ENCODE data around the gene C9orf57.

C9orf57 gene

GRCh38 chr9:72042928-72043327 is 17.5 kb downstream of the C9orf57 start:
- Histone ChIP-seq H3K9me3 (ENCODE audit: severe bottlenecking) (no peaks in the 10 kb centered on the region), H3K27ac (no peak overlapping the region), H3K27me3 (ENCODE audit: insufficient read depth, low read depth, severe bottlenecking) (no peaks in the 10 kb centered on the region), H3K36me3 (no peaks in the 10 kb centered on the region), H3K4me3 (ENCODE audit: low read depth, low read length) (no peak overlapping the region)
- DNase-seq = no peak
- TF ChIP-seq, protein P1, sequence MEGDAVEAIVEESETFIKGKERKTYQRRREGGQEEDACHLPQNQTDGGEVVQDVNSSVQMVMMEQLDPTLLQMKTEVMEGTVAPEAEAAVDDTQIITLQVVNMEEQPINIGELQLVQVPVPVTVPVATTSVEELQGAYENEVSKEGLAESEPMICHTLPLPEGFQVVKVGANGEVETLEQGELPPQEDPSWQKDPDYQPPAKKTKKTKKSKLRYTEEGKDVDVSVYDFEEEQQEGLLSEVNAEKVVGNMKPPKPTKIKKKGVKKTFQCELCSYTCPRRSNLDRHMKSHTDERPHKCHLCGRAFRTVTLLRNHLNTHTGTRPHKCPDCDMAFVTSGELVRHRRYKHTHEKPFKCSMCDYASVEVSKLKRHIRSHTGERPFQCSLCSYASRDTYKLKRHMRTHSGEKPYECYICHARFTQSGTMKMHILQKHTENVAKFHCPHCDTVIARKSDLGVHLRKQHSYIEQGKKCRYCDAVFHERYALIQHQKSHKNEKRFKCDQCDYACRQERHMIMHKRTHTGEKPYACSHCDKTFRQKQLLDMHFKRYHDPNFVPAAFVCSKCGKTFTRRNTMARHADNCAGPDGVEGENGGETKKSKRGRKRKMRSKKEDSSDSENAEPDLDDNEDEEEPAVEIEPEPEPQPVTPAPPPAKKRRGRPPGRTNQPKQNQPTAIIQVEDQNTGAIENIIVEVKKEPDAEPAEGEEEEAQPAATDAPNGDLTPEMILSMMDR (IDR thresholded peaks at IDR 0.05; ENCODE audit: low read depth, low read length) = no peak

DNA sequence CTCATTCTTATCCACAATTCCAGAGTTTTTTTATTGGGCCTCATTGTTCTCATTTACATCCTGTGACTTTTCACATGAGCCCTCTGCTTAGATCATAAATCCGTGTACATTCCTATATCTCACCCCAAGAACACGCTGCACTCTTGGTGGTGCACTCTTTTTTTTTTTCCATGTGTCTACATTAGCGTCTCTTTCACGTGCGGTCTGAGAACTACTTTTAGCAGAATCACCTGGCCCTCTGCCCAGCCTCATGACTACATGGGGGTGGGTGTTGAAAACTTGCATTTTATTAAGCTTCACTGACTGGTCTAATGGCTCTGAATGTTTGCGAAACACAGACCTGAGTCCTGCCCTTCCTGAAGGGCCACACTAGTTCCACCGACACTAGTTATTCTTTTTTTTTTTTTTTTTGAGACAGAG is 18.6 kb downstream of the C9orf57 start:
- no peaks in the 10 kb centered on the region for H3K36me3 ChIP-seq
- no peak overlapping the region for H3K27ac ChIP-seq
- H3K4me3 ChIP-seq (ENCODE audit: low read depth, low read length) = no peak overlapping the region
- no peak for DNase-seq
- H3K27me3 ChIP-seq (ENCODE audit: insufficient read depth, low read depth, severe bottlenecking) = no peaks in the 10 kb centered on the region
- TF ChIP-seq, protein P1 (IDR thresholded peaks at IDR 0.05; ENCODE audit: low read depth, low read length) = no peak
- H3K9me3 ChIP-seq (ENCODE audit: severe bottlenecking) = no peaks in the 10 kb centered on the region

DNA sequence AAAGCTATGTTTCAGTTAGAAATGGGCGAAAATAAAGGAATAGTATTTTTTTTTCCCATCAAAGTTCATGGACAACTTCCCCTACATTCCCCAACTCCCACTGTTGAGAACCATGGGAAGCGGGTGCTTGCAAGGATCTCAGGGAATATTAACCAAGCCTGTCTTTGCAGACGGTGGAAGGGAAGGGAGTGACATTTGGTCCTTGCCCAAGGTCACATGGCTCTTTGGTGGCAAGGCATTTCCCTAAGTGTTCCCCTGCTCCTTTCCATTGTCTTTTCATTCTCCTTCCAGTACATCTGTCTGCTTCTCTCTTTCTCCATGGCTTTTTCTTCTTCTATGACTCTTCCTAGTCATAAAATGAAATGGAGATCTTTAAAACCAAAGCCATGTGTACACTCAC is 19.0 kb downstream of the C9orf57 start:
- no peak for DNase-seq
- Histone ChIP-seq H3K4me3 (ENCODE audit: low read depth, low read length) (no peak overlapping the region), H3K36me3 (no peaks in the 10 kb centered on the region), H3K27me3 (ENCODE audit: insufficient read depth, low read depth, severe bottlenecking) (no peaks in the 10 kb centered on the region), H3K27ac (no peak overlapping the region), H3K9me3 (ENCODE audit: severe bottlenecking) (no peaks in the 10 kb centered on the region)
- TF ChIP-seq, protein P1 (IDR thresholded peaks at IDR 0.05; ENCODE audit: low read depth, low read length) = no peak

GRCh38 chr9:72039532-72039931 is 20.9 kb downstream of the C9orf57 start:
- no peak for DNase-seq
- TF ChIP-seq, protein P1 (IDR thresholded peaks at IDR 0.05; ENCODE audit: low read depth, low read length) = no peak
- H3K9me3 ChIP-seq (ENCODE audit: severe bottlenecking) = no peaks in the 10 kb centered on the region

GRCh38 chr9:72038890-72039410 is 21.5 kb downstream of the C9orf57 start:
- no peaks in the 10 kb centered on the region for H3K27me3 ChIP-seq (ENCODE audit: insufficient read depth, low read depth, severe bottlenecking)
- TF ChIP-seq, protein P1 (IDR thresholded peaks at IDR 0.05; ENCODE audit: low read depth, low read length) = peak; percentile 93
- H3K36me3 ChIP-seq = no peaks in the 10 kb centered on the region
- peak; percentile 78 for DNase-seq
- no peak overlapping the region for H3K27ac ChIP-seq
- H3K9me3 ChIP-seq (ENCODE audit: severe bottlenecking) = no peaks in the 10 kb centered on the region
- H3K4me3 ChIP-seq (ENCODE audit: low read depth, low read length) = no peak overlapping the region

More at GRCh38 chr9:72039532-72039931, 20.9 kb downstream of the C9orf57 start:
- Histone ChIP-seq H3K36me3 (no peaks in the 10 kb centered on the region), H3K27ac (no peak overlapping the region), H3K27me3 (ENCODE audit: insufficient read depth, low read depth, severe bottlenecking) (no peaks in the 10 kb centered on the region), H3K4me3 (ENCODE audit: low read depth, low read length) (no peak overlapping the region)

DNA sequence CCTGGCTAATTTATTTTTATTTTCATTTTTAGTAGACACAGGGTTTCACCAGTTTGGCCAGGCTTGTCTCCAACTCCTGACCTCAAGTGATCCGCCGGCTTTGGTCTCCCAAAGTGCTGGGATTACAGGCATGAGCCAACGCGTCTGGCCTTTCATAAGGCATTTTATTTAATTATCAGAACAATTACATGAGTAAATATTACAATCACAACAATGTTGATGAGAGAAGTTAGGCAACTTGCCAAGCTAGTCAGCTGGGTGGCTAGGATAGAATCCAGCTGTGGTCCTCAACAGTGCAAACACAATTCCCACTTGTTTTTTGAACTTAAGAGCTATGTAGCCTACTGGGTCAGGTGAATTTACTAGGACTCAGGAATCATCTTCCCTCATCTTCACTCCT is 22.0 kb downstream of the C9orf57 start:
- Histone ChIP-seq H3K27ac (no peak overlapping the region), H3K9me3 (ENCODE audit: severe bottlenecking) (no peaks in the 10 kb centered on the region), H3K4me3 (ENCODE audit: low read depth, low read length) (no peak overlapping the region), H3K27me3 (ENCODE audit: insufficient read depth, low read depth, severe bottlenecking) (no peaks in the 10 kb centered on the region), H3K36me3 (no peaks in the 10 kb centered on the region)
- TF ChIP-seq, protein P1 (IDR thresholded peaks at IDR 0.05; ENCODE audit: low read depth, low read length) = no peak
- no peak for DNase-seq
